ENCODE measurements around the gene LRRK1. TPM values are rescaled to one million over a fixed set of nuclear protein-coding genes. Genes with fewer than 3 reads are reported as not detected.

LRRK1 gene
- total and polyA plus RNA-seq, 2 of the 13 experiments (the other 11 are each of a cell fraction or from before 2014, with no cell fraction given), result 0.13 to 1.2 TPM

DNA sequence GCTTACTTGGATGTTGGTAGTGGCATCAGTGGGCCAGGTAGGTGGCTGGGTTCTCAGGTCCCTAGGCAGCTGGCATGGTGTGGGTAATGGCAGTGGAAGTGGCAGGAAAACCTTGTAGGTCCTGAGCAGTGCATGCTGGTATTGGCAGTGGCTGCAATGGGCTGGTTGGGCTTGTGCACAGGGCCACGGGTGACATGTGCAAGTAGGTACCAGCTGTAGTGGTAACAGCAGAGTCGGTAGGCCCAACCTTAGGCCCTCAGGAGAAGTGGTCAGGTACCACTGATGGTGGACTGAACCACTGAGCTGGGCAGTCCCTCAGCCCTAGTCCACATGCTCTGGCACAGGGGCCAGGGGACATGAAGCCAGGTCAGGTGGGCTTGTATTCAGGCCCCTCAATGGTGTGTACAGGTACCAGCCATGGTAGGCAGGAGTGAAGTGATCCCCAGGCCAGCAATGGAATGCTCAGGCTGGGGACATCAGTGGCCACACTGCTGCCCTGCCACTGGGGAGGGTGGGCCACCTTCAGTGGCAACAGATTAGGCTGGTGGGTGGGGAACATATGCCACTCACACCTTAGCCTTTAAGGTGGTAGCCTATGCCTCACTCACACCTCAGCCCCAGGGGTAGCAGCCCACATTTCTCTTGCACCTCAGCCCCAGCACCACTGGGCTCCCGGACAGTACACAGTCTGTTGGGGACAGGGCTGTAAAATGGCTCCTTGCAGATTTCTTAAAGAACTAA, 118.1 kb downstream of the LRRK1 start:
- CTCF ChIA-PET (ENCODE audit: low intra/inter-chr PET ratio, low total read pairs), result no interaction called here

More for the DNA sequence above, 118.1 kb downstream of the LRRK1 start:
- Histone ChIP-seq H3K27me3 (ENCODE audit: control insufficient read depth in 1 of 2, insufficient read depth in 2 of 2, low read length in 2 of 2) (no peaks in the 10 kb centered on the region), H2AFZ (ENCODE audit: low read length) (no peak overlapping the region), H3K27ac (ENCODE audit: extremely low read length, insufficient read depth, low read length) (no peak overlapping the region), H3K9me3 (ENCODE audit: low read length) (peaks cover 6% of the 10 kb centered on the region; the same call in 1 of the 2 replicates), H3K79me2 (ENCODE audit: insufficient read depth, low read length) (no peaks in the 10 kb centered on the region), H3K4me3 (replicated peaks in 1 of 3; ENCODE audit: insufficient read depth in 1 of 3, low read depth in 2 of 3, low read length in 3 of 3) (no peak overlapping the region), H3K4me2 (ENCODE audit: low read depth, low read length) (no peak overlapping the region), H3K9ac (ENCODE audit: insufficient read depth, low read depth, low read length) (no peak overlapping the region), H3K36me3 (replicated peaks in 1 of 2; ENCODE audit: control insufficient read depth in 1 of 2, insufficient read depth in 2 of 2, low read length in 2 of 2) (no peaks in the 10 kb centered on the region), H3K4me1 (ENCODE audit: insufficient read depth, low read length) (no peaks in the 10 kb centered on the region), H4K20me1 (ENCODE audit: insufficient read depth, low read length) (no peaks in the 10 kb centered on the region)
- no peak for FAIRE-seq
- 0% methylated on average over 1 of the region's 3 CpGs for WGBS (ENCODE audit: low lambda C conversion rate)
- POLR2A ChIA-PET, result no interaction called here
- in situ Hi-C loops (cut with HindIII; ENCODE audit: extremely low pct_ligation_motif_present, low pct_unique_long_range_greater_than_20kb), result no loop called here
- no peak for DNase-seq (ENCODE audit: low spot score)
- no peak for ATAC-seq
- intact Hi-C loops (cut with micrococcal nuclease; ENCODE audit: unreplicated experiment), result no loop called here
- no TSS peak for BruUV-seq (replicated peaks)
- TF ChIP-seq, protein P1, sequence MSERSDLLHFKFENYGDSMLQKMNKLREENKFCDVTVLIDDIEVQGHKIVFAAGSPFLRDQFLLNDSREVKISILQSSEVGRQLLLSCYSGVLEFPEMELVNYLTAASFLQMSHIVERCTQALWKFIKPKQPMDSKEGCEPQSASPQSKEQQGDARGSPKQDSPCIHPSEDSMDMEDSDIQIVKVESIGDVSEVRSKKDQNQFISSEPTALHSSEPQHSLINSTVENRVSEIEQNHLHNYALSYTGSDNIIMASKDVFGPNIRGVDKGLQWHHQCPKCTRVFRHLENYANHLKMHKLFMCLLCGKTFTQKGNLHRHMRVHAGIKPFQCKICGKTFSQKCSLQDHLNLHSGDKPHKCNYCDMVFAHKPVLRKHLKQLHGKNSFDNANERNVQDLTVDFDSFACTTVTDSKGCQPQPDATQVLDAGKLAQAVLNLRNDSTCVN (CRISPR knock-in tag; IDR thresholded peaks at IDR 0.05; ENCODE audit: borderline replicate concordance), result no peak
- TF ChIP-seq, protein P2, sequence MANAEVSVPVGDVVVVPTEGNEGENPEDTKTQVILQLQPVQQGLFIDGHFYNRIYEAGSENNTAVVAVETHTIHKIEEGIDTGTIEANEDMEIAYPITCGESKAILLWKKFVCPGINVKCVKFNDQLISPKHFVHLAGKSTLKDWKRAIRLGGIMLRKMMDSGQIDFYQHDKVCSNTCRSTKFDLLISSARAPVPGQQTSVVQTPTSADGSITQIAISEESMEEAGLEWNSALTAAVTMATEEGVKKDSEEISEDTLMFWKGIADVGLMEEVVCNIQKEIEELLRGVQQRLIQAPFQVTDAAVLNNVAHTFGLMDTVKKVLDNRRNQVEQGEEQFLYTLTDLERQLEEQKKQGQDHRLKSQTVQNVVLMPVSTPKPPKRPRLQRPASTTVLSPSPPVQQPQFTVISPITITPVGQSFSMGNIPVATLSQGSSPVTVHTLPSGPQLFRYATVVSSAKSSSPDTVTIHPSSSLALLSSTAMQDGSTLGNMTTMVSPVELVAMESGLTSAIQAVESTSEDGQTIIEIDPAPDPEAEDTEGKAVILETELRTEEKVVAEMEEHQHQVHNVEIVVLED (CRISPR knock-in tag; IDR thresholded peaks at IDR 0.05; ENCODE audit: borderline replicate concordance), result no peak
- TF ChIP-seq NCOA5 (CRISPR knock-in tag; IDR thresholded peaks at IDR 0.05), result no peak
- TF ChIP-seq ATF7 (IDR thresholded peaks at IDR 0.05), result no peak
- TF ChIP-seq ATF7 (CRISPR knock-in tag; IDR thresholded peaks at IDR 0.05), result no peak
- no peak for TF ChIP-seq NR2F1 (CRISPR knock-in tag; IDR thresholded peaks at IDR 0.05)
- TF ChIP-seq, protein P3, sequence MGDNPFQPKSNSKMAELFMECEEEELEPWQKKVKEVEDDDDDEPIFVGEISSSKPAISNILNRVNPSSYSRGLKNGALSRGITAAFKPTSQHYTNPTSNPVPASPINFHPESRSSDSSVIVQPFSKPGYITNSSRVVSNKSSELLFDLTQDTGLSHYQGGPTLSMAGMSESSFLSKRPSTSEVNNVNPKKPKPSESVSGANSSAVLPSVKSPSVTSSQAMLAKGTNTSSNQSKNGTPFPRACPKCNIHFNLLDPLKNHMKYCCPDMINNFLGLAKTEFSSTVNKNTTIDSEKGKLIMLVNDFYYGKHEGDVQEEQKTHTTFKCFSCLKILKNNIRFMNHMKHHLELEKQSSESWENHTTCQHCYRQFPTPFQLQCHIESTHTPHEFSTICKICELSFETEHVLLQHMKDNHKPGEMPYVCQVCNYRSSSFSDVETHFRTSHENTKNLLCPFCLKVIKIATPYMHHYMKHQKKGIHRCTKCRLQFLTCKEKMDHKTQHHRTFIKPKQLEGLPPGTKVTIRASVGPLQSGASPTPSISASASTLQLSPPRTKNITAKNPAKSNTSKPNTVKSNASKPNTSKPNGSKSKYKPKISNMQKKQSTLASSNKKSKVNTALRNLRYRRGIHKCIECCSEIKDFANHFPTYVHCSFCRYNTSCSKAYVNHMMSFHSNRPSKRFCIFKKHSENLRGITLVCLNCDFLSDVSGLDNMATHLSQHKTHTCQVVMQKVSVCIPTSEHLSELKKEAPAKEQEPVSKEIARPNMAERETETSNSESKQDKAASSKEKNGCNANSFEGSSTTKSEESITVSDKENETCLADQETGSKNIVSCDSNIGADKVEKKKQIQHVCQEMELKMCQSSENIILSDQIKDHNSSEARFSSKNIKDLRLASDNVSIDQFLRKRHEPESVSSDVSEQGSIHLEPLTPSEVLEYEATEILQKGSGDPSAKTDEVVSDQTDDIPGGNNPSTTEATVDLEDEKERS (CRISPR knock-in tag; IDR thresholded peaks at IDR 0.05), result no peak
- no peak for TF ChIP-seq PAX8 (CRISPR knock-in tag; IDR thresholded peaks at IDR 0.05; ENCODE audit: borderline replicate concordance)
